HCT116 (cell line): ENCODE results near the gene WFDC1. TPM values are rescaled to one million over a fixed set of nuclear protein-coding genes. Genes with fewer than 3 reads are reported as not detected.

Experiments used
- ATAC-seq: fragments of 200-7000 bp; cut with Tn5 transposase; 2 replicates; pipeline ENCODE4 v1.9.1; 2020; ENCODE audit warnings: mild to moderate bottlenecking, moderate library complexity
- BruUV-seq: library from RNA; stranded (reverse); fragments of 400-500 nt; replicated peaks from 2 replicates; lab custom pipeline; 2021; lab: Mats Ljungman, UMichigan
- CTCF ChIA-PET: fragments of 300-600 bp; sonication (Branson Sonifier 250); formaldehyde crosslinking; loops from one replicate; lab custom pipeline; 2021; ENCODE audit warnings: antibody characterized with exemption; lab: Charles Lee
- POLR2A ChIA-PET: fragments of 300-600, 350-600 bp; sonication (Branson Sonifier 250); formaldehyde crosslinking; loops from one replicate; lab custom pipeline; 2021; ENCODE audit warnings: antibody characterized with exemption; lab: Charles Lee
- RAD21 ChIA-PET, 2 experiments: fragments of 300-600 bp; sonication (Branson Sonifier 250); formaldehyde crosslinking; loops; one replicate each; lab custom pipeline; 2023; ENCODE audit warnings: low total read pairs in 2 of 2; ENCODE audit not compliant: uncharacterized antibody in 2 of 2, unreplicated experiment in 2 of 2, low non-redundant PET in 1 of 2; lab: Charles Lee
- DNase-seq: peaks from one replicate; pipeline ENCODE4 v3.0.0-alpha.2; 2010; ENCODE audit warnings: low read depth, low spot score
- H2AFZ ChIP-seq: fragments of 200-600 bp; shearing (Covaris generic), sonication (generic); 2 replicates; pipeline ENCODE4 v1.6.1; 2017; ENCODE audit warnings: low read depth, mixed run types, mixed read lengths, antibody characterized with exemption, low read length; ENCODE audit not compliant: poor library complexity, severe bottlenecking
- H3K27ac ChIP-seq: 2 replicates; pipeline ENCODE4 v1.5.1; 2012; ENCODE audit warnings: low read depth, low read length
- H3K27me3 ChIP-seq: fragments of 200-600 bp; sonication (generic); 2 replicates; pipeline ENCODE4 v1.6.1; 2016; ENCODE audit warnings: mixed run types, low read length, mixed read lengths; ENCODE audit not compliant: insufficient read depth
- H3K36me3 ChIP-seq, 2 experiments: fragments of 200-500 bp in 1 of 2; fragments of 200-600 bp in 1 of 2; sonication (Bioruptor generic) in 1 of 2; sonication (generic) in 1 of 2; 2 replicates each; pipeline versions ENCODE4 v1.5.1 to v1.6.1; 2014 to 2016; ENCODE audit warnings: low read length in 2 of 2, inconsistent platforms in 1 of 2, mixed read lengths in 1 of 2, mixed run types in 1 of 2; ENCODE audit not compliant: insufficient read depth in 2 of 2, control insufficient read depth in 1 of 2
- H3K4me1 ChIP-seq, 2 experiments: fragments of 200-600 bp in 1 of 2; sonication (generic) in 1 of 2; 2 replicates each; pipeline versions ENCODE4 v1.5.1 to v1.6.1; 2012 to 2017; ENCODE audit warnings: low read length in 2 of 2, inconsistent platforms in 1 of 2, mild to moderate bottlenecking in 1 of 2, mixed read lengths in 1 of 2, mixed run types in 1 of 2, moderate library complexity in 1 of 2; ENCODE audit not compliant: insufficient read depth in 2 of 2, control insufficient read depth in 1 of 2
- H3K4me2 ChIP-seq: fragments of 200-600 bp; sonication (generic); 2 replicates; pipeline ENCODE4 v1.6.1; 2017; ENCODE audit warnings: mixed run types, low read length, mixed read lengths
- H3K4me3 ChIP-seq, 2 experiments: fragments of 200-600 bp in 1 of 2; sonication (generic) in 1 of 2; replicated peaks in 1 of 2; 2 replicates each; pipeline ENCODE4 v1.5.1; 2011 to 2016; ENCODE audit warnings: low read length in 2 of 2, control low read depth in 1 of 2, low read depth in 1 of 2, mild to moderate bottlenecking in 1 of 2, mixed read lengths in 1 of 2, mixed run types in 1 of 2
- H3K79me2 ChIP-seq: fragments of 200-600 bp; sonication (generic); 2 replicates; pipeline ENCODE4 v1.6.1; 2017; ENCODE audit warnings: mild to moderate bottlenecking, mixed run types, low read length, moderate library complexity, mixed read lengths; ENCODE audit not compliant: insufficient read depth
- H3K9ac ChIP-seq: fragments of 200-600 bp; sonication (generic); 2 replicates; pipeline ENCODE4 v1.6.1; 2016; ENCODE audit warnings: low read length, mixed read lengths
- H3K9me2 ChIP-seq: fragments of 200-600 bp; sonication (generic), shearing (Covaris generic); 2 replicates; pipeline ENCODE4 v1.6.1; 2017; ENCODE audit warnings: mixed run types, mild to moderate bottlenecking, moderate library complexity; ENCODE audit not compliant: insufficient read depth
- H3K9me3 ChIP-seq, 2 experiments: fragments of 200-500 bp in 1 of 2; fragments of 200-600 bp in 1 of 2; sonication (Bioruptor generic) in 1 of 2; sonication (generic) in 1 of 2; 2 replicates each; pipeline ENCODE4 v1.6.1; 2014 to 2017; ENCODE audit warnings: low read length in 2 of 2, mixed read lengths in 2 of 2, inconsistent platforms in 1 of 2, low read depth in 1 of 2, mild to moderate bottlenecking in 1 of 2, mixed run types in 1 of 2, moderate library complexity in 1 of 2; ENCODE audit not compliant: control insufficient read depth in 1 of 2, insufficient read depth in 1 of 2
- H4K20me1 ChIP-seq: fragments of 200-600 bp; sonication (generic), shearing (Covaris generic); 2 replicates; pipeline ENCODE4 v1.6.1; 2017; ENCODE audit warnings: mixed run types, mild to moderate bottlenecking, moderate library complexity; ENCODE audit not compliant: insufficient read depth
- REST ChIP-seq: IDR thresholded peaks from 2 replicates; pipeline ENCODE4 v1.6.1; 2012; ENCODE audit warnings: low read depth
- SRF ChIP-seq: IDR thresholded peaks from 2 replicates; pipeline ENCODE4 v1.6.1; 2012; ENCODE audit warnings: low read depth
- intact Hi-C: fragments of 100-400 bp; cut with micrococcal nuclease; formaldehyde crosslinking; loops from 2 replicates; pipeline ENCODE4 v1.10.0; 2022
- total RNA-seq: library from RNA; stranded (reverse); gene quantifications from one replicate; pipeline ENCODE4 v1.2.1, GENCODE V29; 2021; ENCODE audit not compliant: unreplicated experiment

WFDC1 gene
- total RNA-seq, 1 experiment from 2014 or later = 0.42 TPM

GRCh38 chr16:84367750-84368307, 73.2 kb downstream of the WFDC1 start:
- no peak for DNase-seq

More at GRCh38 chr16:84367750-84368307, 73.2 kb downstream of the WFDC1 start:
- Histone ChIP-seq H3K79me2 (no peaks in the 10 kb centered on the region), H3K4me2 (peak overlapping the region; percentile 94), H4K20me1 (no peaks in the 10 kb centered on the region), H3K4me1 (peaks cover 23 to 38% of the 10 kb centered on the region in 2 experiments), H3K36me3 (no peaks in the 10 kb centered on the region), H3K9ac (peak overlapping the region; percentile 59), H2AFZ (peak overlapping the region; percentile 92), H3K9me3 (no peaks in the 10 kb centered on the region), H3K9me2 (no peaks in the 10 kb centered on the region), H3K4me3 (peak overlapping the region; percentile 75 to 81), H3K27me3 (no peaks in the 10 kb centered on the region), H3K27ac (peak overlapping the region; percentile 22; the same call in 1 of the 2 replicates)
- POLR2A ChIA-PET = interaction anchor here (1.2 to 1.8 kb wide), 3 partner anchors 9 to 251 kb away, joined by 3 to 6 read pairs (median 4); partner anchors contain the start of gene MBTPS1
- intact Hi-C loops = no loop called here
- TF ChIP-seq REST (no peak), SRF (no peak)
- ATAC-seq = peak; percentile 55
- CTCF ChIA-PET = interaction anchor here (1.9 kb wide), 1 partner anchor 91 kb away, joined by 5 read pairs; no protein-coding TSS in a partner anchor
- RAD21 ChIA-PET = no interaction called here
- BruUV-seq = no TSS peak
